H1 (cell line): ENCODE results near the gene IGSF9. TPM values are rescaled to one million over a fixed set of nuclear protein-coding genes. Genes with fewer than 3 reads are reported as not detected.

Source experiments
- CTCF ChIA-PET: fragments of 300-600 bp; sonication (Branson Sonifier 250); formaldehyde crosslinking; loops from one replicate; lab custom pipeline; 2021; ENCODE audit not compliant: partially characterized antibody; lab: Charles Lee
- POLR2A ChIA-PET: fragments of 300-600 bp; sonication (Branson Sonifier 250); formaldehyde crosslinking; loops from one replicate; lab custom pipeline; 2021; ENCODE audit warnings: inconsistent platforms; ENCODE audit not compliant: partially characterized antibody; lab: Charles Lee
- DNase-seq, 2 experiments: peaks; one replicate each; pipeline versions ENCODE4 v3.0.0 to v3.0.0-alpha.2; 2010 to 2022; ENCODE audit warnings: low spot score in 2 of 2, low read depth in 1 of 2, mixed read lengths in 1 of 2
- FAIRE-seq: peaks from 2 replicates; lab custom pipeline; 2011; peaks lifted over from hg19 to GRCh38; lab: Jason Lieb, UNC
- H2AFZ ChIP-seq: 2 replicates; pipeline ENCODE4 v1.8.1; 2012; ENCODE audit warnings: low read length, inconsistent platforms
- H2AK5ac ChIP-seq: 2 replicates; pipeline ENCODE4 v1.6.1; 2013; ENCODE audit warnings: low read depth, low read length
- H2BK120ac ChIP-seq: replicated peaks from 2 replicates; pipeline ENCODE3; 2013; ENCODE audit warnings: low read depth, low read length, inconsistent platforms
- H2BK12ac ChIP-seq: 2 replicates; pipeline ENCODE4 v1.6.1; 2013; ENCODE audit warnings: low read depth, low read length
- H2BK15ac ChIP-seq: 2 replicates; pipeline ENCODE4 v1.6.1; 2013; ENCODE audit warnings: low read length
- H2BK20ac ChIP-seq: 2 replicates; pipeline ENCODE4 v1.6.1; 2013; ENCODE audit warnings: low read length
- H2BK5ac ChIP-seq: 2 replicates; pipeline ENCODE4 v1.6.1; 2013; ENCODE audit warnings: low read depth, low read length
- H3K14ac ChIP-seq: 2 replicates; pipeline ENCODE4 v1.6.1; 2013; ENCODE audit warnings: inconsistent platforms; ENCODE audit not compliant: insufficient read length
- H3K18ac ChIP-seq: 2 replicates; pipeline ENCODE4 v1.6.1; 2013; ENCODE audit warnings: low read length; ENCODE audit errors: extremely low read depth
- H3K23ac ChIP-seq: 2 replicates; pipeline ENCODE4 v1.6.1; 2013; ENCODE audit warnings: inconsistent platforms; ENCODE audit not compliant: insufficient read length
- H3K23me2 ChIP-seq: 2 replicates; pipeline ENCODE4 v1.6.1; 2013; ENCODE audit warnings: low read depth, low read length
- H3K27ac ChIP-seq: 2 replicates; pipeline ENCODE4 v1.6.1; 2011; ENCODE audit warnings: low read depth, low read length, inconsistent platforms
- H3K27me3 ChIP-seq, 4 experiments: replicated peaks in 1 of 4; 1 replicate in 1 of 4; 2 replicates in 3 of 4; pipeline versions ENCODE4 v1.6.1 to v1.8.1; 2011 to 2013; ENCODE audit warnings: low read length in 3 of 4, mild to moderate bottlenecking in 3 of 4, inconsistent platforms in 2 of 4, mixed read lengths in 2 of 4, moderate library complexity in 1 of 4; ENCODE audit not compliant: control insufficient read depth in 3 of 4, insufficient read depth in 3 of 4; ENCODE audit errors: extremely low read depth in 1 of 4
- H3K36me3 ChIP-seq, 4 experiments: 2 replicates each; pipeline versions ENCODE4 v1.6.1 to v1.8.1; 2011 to 2013; ENCODE audit warnings: mild to moderate bottlenecking in 4 of 4, low read length in 3 of 4, moderate library complexity in 2 of 4, control low read depth in 1 of 4, inconsistent platforms in 1 of 4; ENCODE audit not compliant: insufficient read depth in 4 of 4, control insufficient read depth in 2 of 4
- H3K4ac ChIP-seq: replicated peaks from 2 replicates; pipeline ENCODE3; 2013; ENCODE audit warnings: low read length, low read depth, mixed read lengths, inconsistent platforms; ENCODE audit not compliant: insufficient read length
- H3K4me1 ChIP-seq, 4 experiments: replicated peaks in 1 of 4; 1 replicate in 1 of 4; 2 replicates in 3 of 4; pipeline versions ENCODE4 v1.6.1 to v1.8.1; 2011 to 2013; ENCODE audit warnings: low read length in 3 of 4, inconsistent platforms in 2 of 4, mixed read lengths in 1 of 4; ENCODE audit not compliant: insufficient read depth in 4 of 4, control insufficient read depth in 3 of 4
- H3K4me2 ChIP-seq, 2 experiments: 2 replicates each; pipeline versions ENCODE4 v1.6.1 to v1.8.1; 2011 to 2013; ENCODE audit warnings: low read depth in 2 of 2, low read length in 2 of 2, control low read depth in 1 of 2, inconsistent platforms in 1 of 2, mild to moderate bottlenecking in 1 of 2; ENCODE audit not compliant: insufficient read depth in 1 of 2
- H3K4me3 ChIP-seq, 4 experiments: fragments of 200-600, 300-600 bp in 1 of 4; sonication (generic), shearing (Covaris generic), sonication (Bioruptor Twin) in 1 of 4; 2 replicates each; pipeline versions ENCODE4 v1.5.1 to v1.8.1; 2011 to 2016; ENCODE audit warnings: low read length in 4 of 4, low read depth in 3 of 4, control low read depth in 2 of 4, inconsistent platforms in 2 of 4, mild to moderate bottlenecking in 2 of 4, mixed read lengths in 1 of 4, moderate library complexity in 1 of 4; ENCODE audit not compliant: insufficient read depth in 2 of 4; ENCODE audit errors: extremely low read depth in 1 of 4
- H3K56ac ChIP-seq: replicated peaks from 2 replicates; pipeline ENCODE3; 2013; ENCODE audit warnings: low read depth, mild to moderate bottlenecking, mixed read lengths, low read length, inconsistent platforms; ENCODE audit not compliant: insufficient read length
- H3K79me1 ChIP-seq: 2 replicates; pipeline ENCODE4 v1.6.1; 2013; ENCODE audit warnings: low read depth, low read length, control low read depth
- H3K79me2 ChIP-seq, 2 experiments: 2 replicates each; pipeline versions ENCODE4 v1.6.1 to v1.8.1; 2012 to 2013; ENCODE audit warnings: low read length in 2 of 2, mild to moderate bottlenecking in 2 of 2, inconsistent platforms in 1 of 2; ENCODE audit not compliant: insufficient read depth in 2 of 2, control insufficient read depth in 1 of 2
- H3K9ac ChIP-seq, 4 experiments: replicated peaks in 1 of 4; 1 replicate in 1 of 4; 2 replicates in 3 of 4; pipeline versions ENCODE4 v1.6.1 to v1.8.1; 2011 to 2013; ENCODE audit warnings: low read depth in 3 of 4, low read length in 3 of 4, control low read depth in 2 of 4, mild to moderate bottlenecking in 2 of 4, moderate library complexity in 2 of 4, inconsistent platforms in 1 of 4; ENCODE audit errors: extremely low read depth in 1 of 4
- H3K9me3 ChIP-seq, 2 experiments: 2 replicates each; pipeline versions ENCODE4 v1.6.1 to v1.8.1; 2012 to 2013; ENCODE audit warnings: mild to moderate bottlenecking in 2 of 2, moderate library complexity in 2 of 2, control low read depth in 1 of 2, inconsistent platforms in 1 of 2, low read depth in 1 of 2, low read length in 1 of 2, mixed read lengths in 1 of 2; ENCODE audit not compliant: insufficient read depth in 2 of 2
- H4K20me1 ChIP-seq, 2 experiments: replicated peaks in 1 of 2; 2 replicates each; pipeline versions ENCODE3 to v1.8.1; 2011 to 2013; ENCODE audit warnings: inconsistent platforms in 2 of 2, low read length in 2 of 2, mild to moderate bottlenecking in 1 of 2; ENCODE audit not compliant: insufficient read depth in 2 of 2, control insufficient read depth in 1 of 2
- H4K5ac ChIP-seq: 2 replicates; pipeline ENCODE4 v1.6.1; 2013; ENCODE audit warnings: low read length, low read depth, mixed read lengths, inconsistent platforms; ENCODE audit not compliant: insufficient read length
- H4K8ac ChIP-seq: 2 replicates; pipeline ENCODE4 v1.8.0; 2013; ENCODE audit warnings: mild to moderate bottlenecking, moderate library complexity, low read length, inconsistent platforms; ENCODE audit not compliant: insufficient read depth; ENCODE audit errors: extremely low read depth
- H4K91ac ChIP-seq: replicated peaks from 2 replicates; pipeline ENCODE3; 2013; ENCODE audit warnings: low read length, mixed read lengths, inconsistent platforms; ENCODE audit not compliant: insufficient read length
- SIRT6 ChIP-seq: IDR thresholded peaks from one replicate; pipeline ENCODE4 v1.7.1; 2012; ENCODE audit warnings: low read length, inconsistent platforms
- SUZ12 ChIP-seq: fragments of 200-600 bp; sonication (generic); IDR thresholded peaks from 2 replicates; pipeline ENCODE4 v1.6.1; 2012; ENCODE audit warnings: mild to moderate bottlenecking, inconsistent platforms, low read length, moderate library complexity, mixed read lengths
- TEAD4 ChIP-seq: IDR thresholded peaks from 2 replicates; pipeline ENCODE4 v1.6.1; 2012; ENCODE audit warnings: low read depth, low read length, inconsistent platforms, mixed read lengths
- WGBS, 2 experiments: shearing (Covaris generic) in 1 of 2; methylation state at CpG; one replicate each; pipeline versions ENCODE4 v1.1.6 to v1.1.7; 2013 to 2015; ENCODE audit warnings: low lambda C conversion rate in 2 of 2, mixed read lengths in 2 of 2, inconsistent platforms in 1 of 2, low coverage in 1 of 2, missing lambda C conversion rate in 1 of 2; ENCODE audit not compliant: insufficient replicate concordance in 2 of 2, insufficient coverage in 1 of 2, insufficient read length in 1 of 2; ENCODE audit errors: extremely low coverage in 1 of 2, missing lambda C conversion rate in 1 of 2; 5-methylcytosine and 5-hydroxymethylcytosine counted together
- polyA plus RNA-seq, 7 experiments: library from polyadenylated mRNA; depleted of rRNA in 3 of 7; stranded (reverse) in 5 of 7; unstranded in 2 of 7; fragments of >200 nt in 5 of 7; fragments of 200-250 nt in 2 of 7; gene quantifications; 1 replicate in 5 of 7; 2 replicates in 1 of 7; 4 replicates in 1 of 7; pipeline versions ENCODE4 v1.2.1 to v1.2.3, GENCODE V29; 2011 to 2013; ENCODE audit warnings: missing spikeins in 2 of 7, mixed read lengths in 2 of 7
- total RNA-seq: library from RNA; stranded (reverse); fragmentation: NEBNext Ultra II Directional; extraction: Animal tissue kit (Norgen Biotek cat#: 25700); gene quantifications from 2 replicates; pipeline ENCODE4 v1.2.1, GENCODE V29; 2021

IGSF9 gene
- total and polyA plus RNA-seq, 2 of the 8 experiments (the other 6 are each of a cell fraction or from before 2014, with no cell fraction given), result 10.9 to 28.1 TPM

DNA sequence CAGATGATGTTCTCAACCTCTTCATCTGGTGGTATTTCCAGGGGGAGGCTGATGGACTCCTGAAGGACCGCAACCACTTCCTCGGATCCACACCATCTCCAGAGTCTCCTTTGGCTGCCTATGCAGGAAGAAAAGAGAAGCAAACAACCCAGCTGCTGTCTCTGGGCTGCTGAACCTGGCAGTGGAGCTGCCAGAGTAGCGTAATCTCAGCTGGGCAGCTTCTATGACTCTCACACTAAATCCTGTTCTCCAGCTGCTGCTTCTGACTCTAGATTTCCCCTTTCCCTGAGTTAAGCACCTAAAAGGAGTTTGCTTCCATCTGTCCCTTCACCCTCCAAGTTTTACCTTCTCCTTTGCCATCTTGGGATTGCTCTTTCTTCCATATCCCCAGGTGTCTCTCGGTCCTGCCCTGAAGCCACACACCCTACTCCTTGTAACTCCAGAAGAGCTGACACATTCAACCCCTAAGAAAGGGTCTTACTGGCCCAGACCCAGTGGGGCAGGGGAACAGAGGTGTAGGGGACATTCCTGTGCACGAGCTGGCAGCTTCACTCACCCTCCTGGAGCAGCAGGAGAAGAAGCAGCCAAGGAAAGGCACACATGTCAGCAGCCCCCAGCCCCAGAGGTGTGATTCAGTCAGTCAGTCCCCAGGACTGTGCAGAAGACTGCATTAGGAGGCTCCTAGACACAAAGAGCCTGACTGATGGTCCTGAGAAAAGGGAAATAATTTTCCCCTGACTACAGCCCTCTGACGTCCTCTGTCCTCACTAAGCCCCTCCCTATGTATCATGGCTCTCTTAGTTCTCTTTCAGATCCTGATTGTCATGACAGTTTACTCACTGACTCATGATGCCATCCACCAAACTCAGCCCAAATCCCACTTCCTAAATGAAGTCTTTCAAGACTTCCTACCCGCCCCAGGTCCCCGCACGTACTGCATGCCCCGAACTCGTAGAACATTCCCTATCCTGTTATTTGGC, 8.4 kb upstream of the IGSF9 start, which contains the start of gene SLAMF9:
Gene SLAMF9, minus strand, starts transcription at position 702 of the 980 bp plus-strand sequence. Its CDS starts 100 bp downstream, at position 602.
- H2AK5ac ChIP-seq, result no peak within 1 kb of the TSS
- no peak for FAIRE-seq
- H4K20me1 ChIP-seq, result no peaks in the 10 kb centered on the region
- CTCF ChIA-PET, result interaction anchor here (1.8 to 35.5 kb wide), 6 partner anchors 8 to 92 kb away, joined by 5 to 696 read pairs (median 8); no protein-coding TSS in a partner anchor
- H3K36me3 ChIP-seq, result no peaks in the 10 kb centered on the region
- TF ChIP-seq SIRT6, result no peak
- no peak for TF ChIP-seq TEAD4
- TF ChIP-seq SUZ12, result 0 out of 2 replicates have a peak, but pooled peaks have one; percentile 3
- H4K8ac ChIP-seq, result no peak within 1 kb of the TSS
- H2BK15ac ChIP-seq, result no peak within 1 kb of the TSS
- no peak for DNase-seq
- no peaks in the 10 kb centered on the region for H3K9me3 ChIP-seq
- no peaks in the 10 kb centered on the region for H3K4me1 ChIP-seq
- H3K4ac ChIP-seq, result no peak within 1 kb of the TSS
- no peak within 1 kb of the TSS for H2BK12ac ChIP-seq
- H3K23me2 ChIP-seq, result no peaks in the 10 kb centered on the region
- no peak within 1 kb of the TSS for H2BK20ac ChIP-seq
- H3K18ac ChIP-seq, result no peak within 1 kb of the TSS
- POLR2A ChIA-PET, result interaction anchor here (0.8 to 1.8 kb wide), 3 partner anchors 8 to 11 kb away, joined by 3 to 5 read pairs (median 3); partner anchors contain the start of gene IGSF9
- no peaks in the 10 kb centered on the region for H3K79me2 ChIP-seq
- H3K56ac ChIP-seq, result no peak within 1 kb of the TSS
- no peak within 1 kb of the TSS for H2BK5ac ChIP-seq
- no peak within 1 kb of the TSS for H2BK120ac ChIP-seq
- no peak within 1 kb of the TSS for H3K27ac ChIP-seq
- H3K4me3 ChIP-seq, result no peak within 1 kb of the TSS
- no peaks in the 10 kb centered on the region; a peak in 1 of 7 replicates for H3K27me3 ChIP-seq
- H4K91ac ChIP-seq, result no peak within 1 kb of the TSS
- no peak within 1 kb of the TSS for H2AFZ ChIP-seq
- H3K4me2 ChIP-seq, result no peak within 1 kb of the TSS
- WGBS, 2 experiments, result 91% methylated on average over 11 of the region's 11 CpGs; no CpG with 5 or more reads in 1 of the 2 experiments
- H3K9ac ChIP-seq, result no peak within 1 kb of the TSS
- H4K5ac ChIP-seq, result no peak within 1 kb of the TSS
- no peaks in the 10 kb centered on the region for H3K79me1 ChIP-seq
- H3K23ac ChIP-seq, result no peak within 1 kb of the TSS
- no peak within 1 kb of the TSS for H3K14ac ChIP-seq
